HCT116 (cell line): ENCODE measurements around the gene ZNF674. TPM values are rescaled to one million over a fixed set of nuclear protein-coding genes. Genes with fewer than 3 reads are reported as not detected.
A peak's percentile ranks its signal among the peaks of the same experiment; 100 is the strongest.

Source experiments
- ATAC-seq: fragments of 200-7000 bp; cut with Tn5 transposase; 2 replicates; pipeline ENCODE4 v1.9.1; 2020; ENCODE audit warnings: mild to moderate bottlenecking, moderate library complexity
- BruUV-seq: library from RNA; stranded (reverse); fragments of 400-500 nt; replicated peaks from 2 replicates; lab custom pipeline; 2021; lab: Mats Ljungman, UMichigan
- CTCF ChIA-PET: fragments of 300-600 bp; sonication (Branson Sonifier 250); formaldehyde crosslinking; loops from one replicate; lab custom pipeline; 2021; ENCODE audit warnings: antibody characterized with exemption; lab: Charles Lee
- POLR2A ChIA-PET: fragments of 300-600, 350-600 bp; sonication (Branson Sonifier 250); formaldehyde crosslinking; loops from one replicate; lab custom pipeline; 2021; ENCODE audit warnings: antibody characterized with exemption; lab: Charles Lee
- RAD21 ChIA-PET, 2 experiments: fragments of 300-600 bp; sonication (Branson Sonifier 250); formaldehyde crosslinking; loops; one replicate each; lab custom pipeline; 2023; ENCODE audit warnings: low total read pairs in 2 of 2; ENCODE audit not compliant: uncharacterized antibody in 2 of 2, unreplicated experiment in 2 of 2, low non-redundant PET in 1 of 2; lab: Charles Lee
- DNase-seq: peaks from one replicate; pipeline ENCODE4 v3.0.0-alpha.2; 2010; ENCODE audit warnings: low read depth, low spot score
- H2AFZ ChIP-seq: fragments of 200-600 bp; shearing (Covaris generic), sonication (generic); 2 replicates; pipeline ENCODE4 v1.6.1; 2017; ENCODE audit warnings: low read depth, mixed run types, mixed read lengths, antibody characterized with exemption, low read length; ENCODE audit not compliant: poor library complexity, severe bottlenecking
- H3K27ac ChIP-seq: 2 replicates; pipeline ENCODE4 v1.5.1; 2012; ENCODE audit warnings: low read depth, low read length
- H3K27me3 ChIP-seq: fragments of 200-600 bp; sonication (generic); 2 replicates; pipeline ENCODE4 v1.6.1; 2016; ENCODE audit warnings: mixed run types, low read length, mixed read lengths; ENCODE audit not compliant: insufficient read depth
- H3K36me3 ChIP-seq, 2 experiments: fragments of 200-500 bp in 1 of 2; fragments of 200-600 bp in 1 of 2; sonication (Bioruptor generic) in 1 of 2; sonication (generic) in 1 of 2; 2 replicates each; pipeline versions ENCODE4 v1.5.1 to v1.6.1; 2014 to 2016; ENCODE audit warnings: low read length in 2 of 2, inconsistent platforms in 1 of 2, mixed read lengths in 1 of 2, mixed run types in 1 of 2; ENCODE audit not compliant: insufficient read depth in 2 of 2, control insufficient read depth in 1 of 2
- H3K4me1 ChIP-seq, 2 experiments: fragments of 200-600 bp in 1 of 2; sonication (generic) in 1 of 2; 2 replicates each; pipeline versions ENCODE4 v1.5.1 to v1.6.1; 2012 to 2017; ENCODE audit warnings: low read length in 2 of 2, inconsistent platforms in 1 of 2, mild to moderate bottlenecking in 1 of 2, mixed read lengths in 1 of 2, mixed run types in 1 of 2, moderate library complexity in 1 of 2; ENCODE audit not compliant: insufficient read depth in 2 of 2, control insufficient read depth in 1 of 2
- H3K4me2 ChIP-seq: fragments of 200-600 bp; sonication (generic); 2 replicates; pipeline ENCODE4 v1.6.1; 2017; ENCODE audit warnings: mixed run types, low read length, mixed read lengths
- H3K4me3 ChIP-seq, 2 experiments: fragments of 200-600 bp in 1 of 2; sonication (generic) in 1 of 2; replicated peaks in 1 of 2; 2 replicates each; pipeline ENCODE4 v1.5.1; 2011 to 2016; ENCODE audit warnings: low read length in 2 of 2, control low read depth in 1 of 2, low read depth in 1 of 2, mild to moderate bottlenecking in 1 of 2, mixed read lengths in 1 of 2, mixed run types in 1 of 2
- H3K79me2 ChIP-seq: fragments of 200-600 bp; sonication (generic); 2 replicates; pipeline ENCODE4 v1.6.1; 2017; ENCODE audit warnings: mild to moderate bottlenecking, mixed run types, low read length, moderate library complexity, mixed read lengths; ENCODE audit not compliant: insufficient read depth
- H3K9ac ChIP-seq: fragments of 200-600 bp; sonication (generic); 2 replicates; pipeline ENCODE4 v1.6.1; 2016; ENCODE audit warnings: low read length, mixed read lengths
- H3K9me2 ChIP-seq: fragments of 200-600 bp; sonication (generic), shearing (Covaris generic); 2 replicates; pipeline ENCODE4 v1.6.1; 2017; ENCODE audit warnings: mixed run types, mild to moderate bottlenecking, moderate library complexity; ENCODE audit not compliant: insufficient read depth
- H3K9me3 ChIP-seq, 2 experiments: fragments of 200-500 bp in 1 of 2; fragments of 200-600 bp in 1 of 2; sonication (Bioruptor generic) in 1 of 2; sonication (generic) in 1 of 2; 2 replicates each; pipeline ENCODE4 v1.6.1; 2014 to 2017; ENCODE audit warnings: low read length in 2 of 2, mixed read lengths in 2 of 2, inconsistent platforms in 1 of 2, low read depth in 1 of 2, mild to moderate bottlenecking in 1 of 2, mixed run types in 1 of 2, moderate library complexity in 1 of 2; ENCODE audit not compliant: control insufficient read depth in 1 of 2, insufficient read depth in 1 of 2
- H4K20me1 ChIP-seq: fragments of 200-600 bp; sonication (generic), shearing (Covaris generic); 2 replicates; pipeline ENCODE4 v1.6.1; 2017; ENCODE audit warnings: mixed run types, mild to moderate bottlenecking, moderate library complexity; ENCODE audit not compliant: insufficient read depth
- ATF3 ChIP-seq: IDR thresholded peaks from 2 replicates; pipeline ENCODE4 v1.6.1; 2012
- CEBPB ChIP-seq: IDR thresholded peaks from 2 replicates; pipeline ENCODE4 v1.6.1; 2012; ENCODE audit warnings: low read depth
- CTCF ChIP-seq, 3 experiments: fragments of 200-600 bp in 1 of 3; sonication (generic) in 1 of 3; IDR thresholded peaks in 2 of 3; conservative IDR thresholded peaks in 1 of 3; 2 replicates each; pipeline ENCODE4 v1.5.1; 2012 to 2017; ENCODE audit warnings: low read depth in 2 of 3, low read length in 2 of 3, antibody characterized with exemption in 1 of 3, borderline replicate concordance in 1 of 3, control low read depth in 1 of 3, mild to moderate bottlenecking in 1 of 3, mixed read lengths in 1 of 3, mixed run types in 1 of 3, moderate library complexity in 1 of 3; ENCODE audit not compliant: insufficient read depth in 1 of 3
- EGR1 ChIP-seq: IDR thresholded peaks from 2 replicates; pipeline ENCODE4 v1.6.1; 2012; ENCODE audit warnings: low read depth
- EZH2 ChIP-seq: fragments of 200-600 bp; sonication (generic); IDR thresholded peaks from 2 replicates; pipeline ENCODE4 v1.6.1; 2017; ENCODE audit warnings: antibody characterized with exemption, mixed run types
- EZH2phosphoT487 ChIP-seq: fragments of 200-600 bp; IDR thresholded peaks from 2 replicates; pipeline ENCODE4 v1.6.1; 2018; ENCODE audit warnings: antibody characterized with exemption, borderline replicate concordance
- FOSL1 ChIP-seq: IDR thresholded peaks from 2 replicates; pipeline ENCODE4 v1.6.1; 2012; ENCODE audit warnings: low read depth
- JUND ChIP-seq: IDR thresholded peaks from 2 replicates; pipeline ENCODE4 v1.6.1; 2012
- MAX ChIP-seq: IDR thresholded peaks from 2 replicates; pipeline ENCODE4 v1.6.1; 2012
- POLR2A ChIP-seq: IDR thresholded peaks from 2 replicates; pipeline ENCODE4 v1.7.0; 2011; ENCODE audit warnings: borderline replicate concordance; ENCODE audit not compliant: insufficient read depth, insufficient read length; ENCODE audit errors: extremely low read depth
- POLR2AphosphoS5 ChIP-seq: IDR thresholded peaks from 2 replicates; pipeline ENCODE4 v1.6.1; 2011; ENCODE audit warnings: mild to moderate bottlenecking, low read depth, low read length, moderate library complexity
- RAD21 ChIP-seq: IDR thresholded peaks from 2 replicates; pipeline ENCODE4 v1.6.1; 2012; ENCODE audit warnings: low read depth, mild to moderate bottlenecking
- REST ChIP-seq: IDR thresholded peaks from 2 replicates; pipeline ENCODE4 v1.6.1; 2012; ENCODE audit warnings: low read depth
- SIN3A ChIP-seq: IDR thresholded peaks from 2 replicates; pipeline ENCODE4 v1.6.1; 2012; ENCODE audit warnings: low read depth
- SP1 ChIP-seq: IDR thresholded peaks from 2 replicates; pipeline ENCODE4 v1.6.1; 2012; ENCODE audit warnings: low read depth
- SRF ChIP-seq: IDR thresholded peaks from 2 replicates; pipeline ENCODE4 v1.6.1; 2012; ENCODE audit warnings: low read depth
- TCF7L2 ChIP-seq: IDR thresholded peaks from 2 replicates; pipeline ENCODE4 v1.7.0; 2011; ENCODE audit warnings: borderline replicate concordance, inconsistent platforms; ENCODE audit not compliant: insufficient read depth, insufficient read length; ENCODE audit errors: extremely low read depth
- YY1 ChIP-seq: IDR thresholded peaks from 2 replicates; pipeline ENCODE4 v1.6.1; 2011; ENCODE audit warnings: low read length, low read depth, moderate library complexity, mild to moderate bottlenecking; ENCODE audit not compliant: insufficient replicate concordance; ENCODE audit errors: extremely low read depth
- ZBTB33 ChIP-seq: IDR thresholded peaks from 2 replicates; pipeline ENCODE4 v1.6.1; 2011; ENCODE audit warnings: mild to moderate bottlenecking, low read length, moderate library complexity; ENCODE audit not compliant: insufficient replicate concordance; ENCODE audit errors: extremely low read depth
- ZFX ChIP-seq: fragments of 450-650 bp; IDR thresholded peaks from 2 replicates; pipeline ENCODE4 v1.6.1; 2017
- ZNF274 ChIP-seq: fragments of 200-500 bp; sonication (Bioruptor generic); IDR thresholded peaks from 2 replicates; pipeline ENCODE4 v1.6.1; 2014; ENCODE audit warnings: mild to moderate bottlenecking, low read depth, low read length, inconsistent platforms
- intact Hi-C: fragments of 100-400 bp; cut with micrococcal nuclease; formaldehyde crosslinking; loops from 2 replicates; pipeline ENCODE4 v1.10.0; 2022
- total RNA-seq: library from RNA; stranded (reverse); gene quantifications from one replicate; pipeline ENCODE4 v1.2.1, GENCODE V29; 2021; ENCODE audit not compliant: unreplicated experiment

Gene ZNF674
- total RNA-seq, 1 experiment from 2014 or later: 5.2 TPM

- no peak overlapping the region for H2AFZ ChIP-seq
- no peaks in the 10 kb centered on the region for H3K27me3 ChIP-seq
- ATAC-seq (peak; percentile 32; the same call in 1 of the 2 replicates), DNase-seq (peak; percentile 28)
- peaks cover 23 to 55% of the 10 kb centered on the region in 2 experiments for H3K4me1 ChIP-seq
- H3K9me2 ChIP-seq: no peaks in the 10 kb centered on the region
- peak overlapping the region; percentile 61; the same call in 1 of the 2 replicates for H3K27ac ChIP-seq
- no TSS peak for BruUV-seq
- H3K9ac ChIP-seq: no peak overlapping the region
- peak overlapping the region; percentile 90 for H3K4me2 ChIP-seq
- ChIA-PET RAD21 (no interaction called here), CTCF (interaction anchor here (1.2 kb wide), 1 partner anchor 211 kb away, joined by 4 read pairs; the partner anchor contains the start of gene SLC9A7), POLR2A (interaction anchor here (0.6 kb wide), 1 partner anchor 730 kb away, joined by 3 read pairs; no protein-coding TSS in a partner anchor)
- H3K36me3 ChIP-seq: peaks cover 0 to 5% of the 10 kb centered on the region in 2 experiments; a peak in 1 of 4 replicates
- no peaks in the 10 kb centered on the region for H4K20me1 ChIP-seq
- no peaks in the 10 kb centered on the region for H3K9me3 ChIP-seq
- H3K79me2 ChIP-seq: peaks cover 52% of the 10 kb centered on the region
- intact Hi-C loops: no loop called here
- H3K4me3 ChIP-seq: 0 out of 4 replicates have a peak overlapping the region, but pooled peaks have one; percentile 1 to 15
- no peak for TF ChIP-seq POLR2A
- no peak for TF ChIP-seq EZH2
- no peak for TF ChIP-seq EGR1
- TF ChIP-seq REST: no peak
- TF ChIP-seq TCF7L2: no peak
- TF ChIP-seq CTCF (IDR thresholded peaks at IDR 0.05 in 2 of 3, conservative IDR thresholded peaks at IDR 0.05 in 1 of 3; ENCODE audit: borderline replicate concordance in 1 of 3, insufficient read depth in 1 of 3, low read depth in 2 of 3, low read length in 2 of 3): no peak
- no peak for TF ChIP-seq ATF3
- TF ChIP-seq JUND: peak; percentile 41; the same call in 1 of the 2 replicates
- peak; percentile 48 for TF ChIP-seq FOSL1
- TF ChIP-seq ZBTB33: no peak
- TF ChIP-seq YY1: no peak
- no peak for TF ChIP-seq ZNF274
- TF ChIP-seq SRF: no peak
- no peak for TF ChIP-seq POLR2AphosphoS5
- TF ChIP-seq CEBPB: no peak
- TF ChIP-seq SP1: 0 out of 2 replicates have a peak, but pooled peaks have one; percentile 11
- TF ChIP-seq ZFX: no peak
- TF ChIP-seq MAX: no peak
- TF ChIP-seq SIN3A: no peak
- no peak for TF ChIP-seq EZH2phosphoT487
- no peak for TF ChIP-seq RAD21
Observed at GRCh38 chrX:46547857-46548256, 2.6 kb upstream of the ZNF674 start.
